ENCODE results near the gene CIDEC. TPM values are rescaled to one million over a fixed set of nuclear protein-coding genes. Genes with fewer than 3 reads are reported as not detected.

Gene CIDEC
- total RNA-seq, 1 experiment from 2014 or later: not detected

GRCh38 chr3:9846931-9847488, 33.0 kb downstream of the CIDEC start:
- Mint-ChIP-seq H3K36me3 (ENCODE audit: insufficient read depth, unreplicated experiment) (peaks cover 11% of the 10 kb centered on the region), H3K9me3 (ENCODE audit: unreplicated experiment) (no peaks in the 10 kb centered on the region), H3K4me3 (ENCODE audit: unreplicated experiment) (no peak overlapping the region), H3K27me3 (ENCODE audit: insufficient read depth, unreplicated experiment) (no peaks in the 10 kb centered on the region), H3K27ac (ENCODE audit: low read depth, unreplicated experiment) (no peak overlapping the region), H3K4me1 (ENCODE audit: insufficient read depth, unreplicated experiment) (peaks cover 29% of the 10 kb centered on the region)
- POLR2A ChIA-PET: interaction anchor here (0.6 to 1.2 kb wide), 3 partner anchors 34 to 108 kb away, joined by 3 to 5 read pairs (median 4); no protein-coding TSS in a partner anchor
- no TSS peak for BruUV-seq (replicated peaks)
- TF ChIP-seq CTCF (IDR thresholded peaks at IDR 0.05; ENCODE audit: unreplicated experiment): no peak
- CTCF ChIA-PET: interaction anchor here (0.6 to 2.9 kb wide), 6 partner anchors 37 to 117 kb away, joined by 3 to 21 read pairs (median 3); partner anchors contain the start of gene CRELD1
- DNase-seq (ENCODE audit: unreplicated experiment): no peak
- intact Hi-C loops (cut with micrococcal nuclease): loop anchor here (10.0 kb wide), 1 partner anchor 438 kb away; no protein-coding TSS in a partner anchor

GRCh38 chr3:9846231-9846630, 33.8 kb downstream of the CIDEC start:
- no peaks in the 10 kb centered on the region for H3K9me3 Mint-ChIP-seq (ENCODE audit: unreplicated experiment)
- H3K4me3 Mint-ChIP-seq (ENCODE audit: unreplicated experiment): no peak overlapping the region
- ChIA-PET CTCF (interaction anchor here (0.6 to 2.9 kb wide), 6 partner anchors 38 to 118 kb away, joined by 3 to 21 read pairs (median 3); partner anchors contain the start of gene CRELD1), POLR2A (interaction anchor here (0.6 to 3.3 kb wide), 5 partner anchors 35 to 109 kb away, joined by 3 to 14 read pairs (median 4); partner anchors contain the start of gene CRELD1)
- no peaks in the 10 kb centered on the region for H3K27me3 Mint-ChIP-seq (ENCODE audit: insufficient read depth, unreplicated experiment)
- intact Hi-C loops (cut with micrococcal nuclease): loop anchor here (10.0 kb wide), 1 partner anchor 439 kb away; no protein-coding TSS in a partner anchor
- TF ChIP-seq CTCF (IDR thresholded peaks at IDR 0.05; ENCODE audit: unreplicated experiment): no peak
- DNase-seq (ENCODE audit: unreplicated experiment): no peak
- H3K4me1 Mint-ChIP-seq (ENCODE audit: insufficient read depth, unreplicated experiment): peaks cover 22% of the 10 kb centered on the region
- BruUV-seq (replicated peaks): no TSS peak
- H3K36me3 Mint-ChIP-seq (ENCODE audit: insufficient read depth, unreplicated experiment): peaks cover 19% of the 10 kb centered on the region
- H3K27ac Mint-ChIP-seq (ENCODE audit: low read depth, unreplicated experiment): no peak overlapping the region

- CTCF ChIA-PET: interaction anchor here (0.6 to 1.5 kb wide), 8 partner anchors 16 to 239 kb away, joined by 3 to 7 read pairs (median 4); no protein-coding TSS in a partner anchor
- peaks cover 37% of the 10 kb centered on the region for H3K36me3 Mint-ChIP-seq (ENCODE audit: insufficient read depth, unreplicated experiment)
- TSS peak; percentile 27 for BruUV-seq (replicated peaks)
- peak; percentile 95 for DNase-seq (ENCODE audit: unreplicated experiment)
- no peaks in the 10 kb centered on the region for H3K9me3 Mint-ChIP-seq (ENCODE audit: unreplicated experiment)
- POLR2A ChIA-PET: interaction anchor here (0.7 to 4.6 kb wide), 34 partner anchors 9 to 298 kb away, joined by 3 to 29 read pairs (median 4); partner anchors contain the start of genes ARPC4, CRELD1, EMC3 and IL17RC
- H3K4me3 Mint-ChIP-seq (ENCODE audit: unreplicated experiment): peak within 1 kb of the TSS; percentile 100
- TF ChIP-seq CTCF (IDR thresholded peaks at IDR 0.05; ENCODE audit: unreplicated experiment): no peak
- H3K27me3 Mint-ChIP-seq (ENCODE audit: insufficient read depth, unreplicated experiment): no peaks in the 10 kb centered on the region
- peaks cover 14% of the 10 kb centered on the region for H3K4me1 Mint-ChIP-seq (ENCODE audit: insufficient read depth, unreplicated experiment)
- intact Hi-C loops (cut with micrococcal nuclease): loop anchor here (10.0 kb wide), 1 partner anchor 441 kb away; no protein-coding TSS in a partner anchor
- H3K27ac Mint-ChIP-seq (ENCODE audit: low read depth, unreplicated experiment): peak within 1 kb of the TSS; percentile 92
Measured at GRCh38 chr3:9843715-9844438, 36.2 kb downstream of the CIDEC start, which contains the start of gene RPUSD3. Gene RPUSD3, minus strand, starts transcription at chr3:9844008. Its CDS starts 18 bp downstream, at chr3:9843990.

GRCh38 chr3:9841015-9841414, 39.0 kb downstream of the CIDEC start:
- H3K9me3 Mint-ChIP-seq (ENCODE audit: unreplicated experiment): no peaks in the 10 kb centered on the region
- peaks cover 42% of the 10 kb centered on the region for H3K36me3 Mint-ChIP-seq (ENCODE audit: insufficient read depth, unreplicated experiment)
- BruUV-seq (replicated peaks): no TSS peak
- TF ChIP-seq CTCF (IDR thresholded peaks at IDR 0.05; ENCODE audit: unreplicated experiment): no peak
- DNase-seq (ENCODE audit: unreplicated experiment): no peak
- H3K27me3 Mint-ChIP-seq (ENCODE audit: insufficient read depth, unreplicated experiment): no peaks in the 10 kb centered on the region
- no peak overlapping the region for H3K4me3 Mint-ChIP-seq (ENCODE audit: unreplicated experiment)
- peaks cover 8% of the 10 kb centered on the region for H3K4me1 Mint-ChIP-seq (ENCODE audit: insufficient read depth, unreplicated experiment)
- ChIA-PET POLR2A (interaction anchor here (0.7 to 4.6 kb wide), 2 partner anchors 10 to 94 kb away, joined by 3 to 29 read pairs; no protein-coding TSS in a partner anchor), CTCF (interaction anchor here (0.6 to 1.5 kb wide), 5 partner anchors 8 to 105 kb away, joined by 3 to 5 read pairs (median 3); no protein-coding TSS in a partner anchor)
- intact Hi-C loops (cut with micrococcal nuclease): loop anchor here (10.0 kb wide), 1 partner anchor 444 kb away; no protein-coding TSS in a partner anchor
- no peak overlapping the region for H3K27ac Mint-ChIP-seq (ENCODE audit: low read depth, unreplicated experiment)
